OCI-LY7 (cell line): ENCODE results near the gene CNKSR3. TPM values are rescaled to one million over a fixed set of nuclear protein-coding genes. Genes with fewer than 3 reads are reported as not detected.

ENCODE experiments used
- BruUV-seq: library from RNA; stranded (reverse); fragments of 400-500 nt; replicated peaks from 2 replicates; lab custom pipeline; 2021; lab: Mats Ljungman, UMichigan
- CTCF ChIA-PET: fragments of 300-600 bp; sonication (Branson Sonifier 250); formaldehyde crosslinking; loops from one replicate; lab custom pipeline; 2022; ENCODE audit warnings: antibody characterized with exemption; ENCODE audit not compliant: unreplicated experiment; lab: Charles Lee
- POLR2A ChIA-PET: fragments of 300-600 bp; sonication (Branson Sonifier 250); formaldehyde crosslinking; loops from one replicate; lab custom pipeline; 2022; ENCODE audit warnings: antibody characterized with exemption; lab: Charles Lee
- DNase-seq: peaks from one replicate; pipeline ENCODE4 v3.0.0-alpha.2; 2015; ENCODE audit warnings: low spot score
- H2AFZ ChIP-seq: fragments of 200-600 bp; sonication (generic), shearing (Covaris generic); 2 replicates; pipeline ENCODE4 v1.6.1; 2014; ENCODE audit warnings: mild to moderate bottlenecking, antibody characterized with exemption, low read length, moderate library complexity
- H3K27ac ChIP-seq: fragments of 200-600 bp; sonication (generic); 2 replicates; pipeline ENCODE4 v1.5.1; 2014; ENCODE audit warnings: mixed run types, low read depth, mild to moderate bottlenecking, moderate library complexity, low read length, inconsistent platforms; ENCODE audit not compliant: poor library complexity, severe bottlenecking
- H3K36me3 ChIP-seq: fragments of 200-600 bp; sonication (generic); 2 replicates; pipeline ENCODE4 v1.6.1; 2014; ENCODE audit warnings: mild to moderate bottlenecking, antibody characterized with exemption, low read length, moderate library complexity, mixed read lengths; ENCODE audit not compliant: insufficient read depth
- H3K4me1 ChIP-seq: fragments of 200-600 bp; sonication (generic); 2 replicates; pipeline ENCODE4 v1.5.1; 2014; ENCODE audit warnings: mild to moderate bottlenecking, low read length; ENCODE audit not compliant: insufficient read depth, poor library complexity, severe bottlenecking
- H3K4me2 ChIP-seq: fragments of 200-600 bp; sonication (generic); 2 replicates; pipeline ENCODE4 v1.6.1; 2014; ENCODE audit warnings: mild to moderate bottlenecking, low read length
- H3K4me3 ChIP-seq: fragments of 200-600 bp; sonication (generic); 2 replicates; pipeline ENCODE4 v1.5.1; 2014; ENCODE audit warnings: mild to moderate bottlenecking, low read depth, low read length; ENCODE audit not compliant: poor library complexity, severe bottlenecking
- H3K79me2 ChIP-seq: fragments of 200-600 bp; sonication (generic); 2 replicates; pipeline ENCODE4 v1.6.1; 2016; ENCODE audit warnings: low read depth, mild to moderate bottlenecking, low read length, moderate library complexity, mixed read lengths; ENCODE audit not compliant: insufficient read depth
- H3K9me2 ChIP-seq: fragments of 200-600 bp; sonication (generic); 2 replicates; pipeline ENCODE4 v1.6.1; 2016; ENCODE audit warnings: mild to moderate bottlenecking, low read length, mixed read lengths; ENCODE audit not compliant: insufficient read depth
- H3K9me3 ChIP-seq: fragments of 200-600 bp; sonication (generic); 2 replicates; pipeline ENCODE4 v1.6.1; 2014; ENCODE audit warnings: mild to moderate bottlenecking, mixed run types, low read length, mixed read lengths
- H4K20me1 ChIP-seq: fragments of 200-600 bp; sonication (generic); 2 replicates; pipeline ENCODE4 v1.6.1; 2014; ENCODE audit warnings: mild to moderate bottlenecking, antibody characterized with exemption, low read length, moderate library complexity, mixed read lengths; ENCODE audit not compliant: insufficient read depth
- CTCF ChIP-seq: fragments of 200-600 bp; sonication (generic); conservative IDR thresholded peaks from 2 replicates; pipeline ENCODE4 v1.5.1; 2014; ENCODE audit warnings: mild to moderate bottlenecking, antibody characterized with exemption, low read length, moderate library complexity, mixed read lengths
- EZH2phosphoT487 ChIP-seq: fragments of 200-600 bp; sonication (generic); IDR thresholded peaks from 2 replicates; pipeline ENCODE4 v1.6.1; 2018; ENCODE audit warnings: low read depth, borderline replicate concordance, mild to moderate bottlenecking, mixed run types, antibody characterized with exemption, low read length, moderate library complexity, mixed read lengths
- intact Hi-C: fragments of 100-400 bp; cut with micrococcal nuclease; formaldehyde crosslinking; loops from one replicate; pipeline ENCODE4 v1.10.0; 2022; ENCODE audit not compliant: unreplicated experiment
- total RNA-seq, 2 experiments: library from RNA; depleted of rRNA in 1 of 2; stranded (reverse); fragments of >200 nt in 1 of 2; shearing (Covaris generic) in 1 of 2; gene quantifications; 2 replicates each; pipeline ENCODE4 v1.2.3, GENCODE V29; 2014 to 2022

The CNKSR3 gene
- total RNA-seq, 2 experiments from 2014 or later: not detected

GRCh38 chr6:154532426-154532825 lies 21.9 kb upstream of the CNKSR3 start:
- Histone ChIP-seq H2AFZ (no peak overlapping the region), H3K9me2 (no peaks in the 10 kb centered on the region), H3K27ac (no peak overlapping the region), H3K4me2 (no peak overlapping the region), H4K20me1 (no peaks in the 10 kb centered on the region), H3K4me3 (no peak overlapping the region), H3K4me1 (no peaks in the 10 kb centered on the region), H3K9me3 (no peaks in the 10 kb centered on the region), H3K79me2 (no peaks in the 10 kb centered on the region), H3K36me3 (no peaks in the 10 kb centered on the region)
- CTCF ChIA-PET: no interaction called here
- no peak for DNase-seq
- intact Hi-C loops: no loop called here
- BruUV-seq: no TSS peak
- POLR2A ChIA-PET: no interaction called here
- no peak for TF ChIP-seq CTCF
- no peak for TF ChIP-seq EZH2phosphoT487

- Histone ChIP-seq H3K9me3 (no peaks in the 10 kb centered on the region), H3K4me3 (no peak overlapping the region), H3K36me3 (no peaks in the 10 kb centered on the region), H3K27ac (no peak overlapping the region), H3K79me2 (no peaks in the 10 kb centered on the region), H4K20me1 (no peaks in the 10 kb centered on the region), H3K9me2 (no peaks in the 10 kb centered on the region), H3K4me1 (no peaks in the 10 kb centered on the region), H3K4me2 (no peak overlapping the region), H2AFZ (no peak overlapping the region)
- no peak for DNase-seq
- POLR2A ChIA-PET: no interaction called here
- intact Hi-C loops: no loop called here
- TF ChIP-seq EZH2phosphoT487 (no peak), CTCF (no peak)
- BruUV-seq: no TSS peak
- CTCF ChIA-PET: no interaction called here
Measured at GRCh38 chr6:154529957-154530356, 19.5 kb upstream of the CNKSR3 start.

- H4K20me1 ChIP-seq: no peaks in the 10 kb centered on the region
- no peak overlapping the region for H3K4me3 ChIP-seq
- H3K4me2 ChIP-seq: no peak overlapping the region
- DNase-seq: no peak
- intact Hi-C loops: no loop called here
- ChIA-PET CTCF (no interaction called here), POLR2A (interaction anchor here (0.6 kb wide), 1 partner anchor 1120 kb away, joined by 3 read pairs; no protein-coding TSS in a partner anchor)
- H2AFZ ChIP-seq: no peak overlapping the region
- no peak overlapping the region for H3K27ac ChIP-seq
- no peaks in the 10 kb centered on the region for H3K9me3 ChIP-seq
- no peaks in the 10 kb centered on the region for H3K79me2 ChIP-seq
- no peaks in the 10 kb centered on the region for H3K4me1 ChIP-seq
- no TSS peak for BruUV-seq
- TF ChIP-seq CTCF (no peak), EZH2phosphoT487 (no peak)
- no peaks in the 10 kb centered on the region for H3K9me2 ChIP-seq
- H3K36me3 ChIP-seq: no peaks in the 10 kb centered on the region
Measured at GRCh38 chr6:154528310-154528915, 17.9 kb upstream of the CNKSR3 start.
